Measurements from ENCODE around the gene CCDC17.
"Not testable (repeated sequence)": the region's sequence is repeated elsewhere in the genome, so short reads cannot be mapped to it uniquely, and the experiment has no call there.

The CCDC17 gene

GRCh38 chr1:45621501-45621836 is 2.4 kb downstream of the CCDC17 start:
- DNase-seq: no peak

GRCh38 chr1:45620588-45621500 is 3.0 kb downstream of the CCDC17 start:
- no peak for DNase-seq

- DNase-seq: no peak
These were observed 4.5 kb downstream of the CCDC17 start for GRCh38 chr1:45619149-45619921.

GRCh38 chr1:45617618-45618017 is 6.2 kb downstream of the CCDC17 start:
- no peak for DNase-seq

GRCh38 chr1:45615885-45616284 is 8.0 kb downstream of the CCDC17 start:
- no peak for DNase-seq

GRCh38 chr1:45612941-45613579 is 10.8 kb downstream of the CCDC17 start:
- no peak for DNase-seq

- no peak for DNase-seq
These were observed 13.1 kb downstream of the CCDC17 start for GRCh38 chr1:45610589-45611226.

GRCh38 chr1:45608175-45609156 is 15.4 kb downstream of the CCDC17 start:
- no peak for DNase-seq

- DNase-seq: no peak
These were observed 16.3 kb downstream of the CCDC17 start for GRCh38 chr1:45607404-45608074.

GRCh38 chr1:45604239-45604638 is 19.6 kb downstream of the CCDC17 start:
- no peak for DNase-seq

- DNase-seq: not testable (repeated sequence)
These were observed 27.1 kb downstream of the CCDC17 start for GRCh38 chr1:45596765-45597164.

GRCh38 chr1:45594412-45594811 is 29.4 kb downstream of the CCDC17 start:
- DNase-seq: no peak

- DNase-seq: no peak
These were observed 34.0 kb downstream of the CCDC17 start for GRCh38 chr1:45589861-45590260.

- no peak for DNase-seq
These were observed 37.1 kb downstream of the CCDC17 start for GRCh38 chr1:45586769-45587168.

GRCh38 chr1:45585496-45586075 is 38.3 kb downstream of the CCDC17 start:
- no peak for DNase-seq

GRCh38 chr1:45585110-45585426 is 38.8 kb downstream of the CCDC17 start:
- no peak for DNase-seq

GRCh38 chr1:45584351-45585109 is 39.3 kb downstream of the CCDC17 start:
- DNase-seq: peak; percentile 98

GRCh38 chr1:45583666-45584350 is 40.0 kb downstream of the CCDC17 start, which contains the start of gene NASP:
TSS of gene NASP (plus strand) at chr1:45584041. CDS start at chr1:45584147, 106 bp downstream.
- DNase-seq: peak; percentile 96

- peak; percentile 99 for DNase-seq
These were observed 40.6 kb downstream of the CCDC17 start for GRCh38 chr1:45583264-45583665.
